HG03571 (cell line): Measurements from ENCODE around the gene MIF4GD.
"Not testable (repeated sequence)": the region's sequence is repeated elsewhere in the genome, so short reads cannot be mapped to it uniquely, and the experiment has no call there.

Source experiments
- ATAC-seq: cut with Tn5 transposase; IDR thresholded peaks from one replicate; pipeline ENCODE4 v1.9.1; 2021; ENCODE audit not compliant: unreplicated experiment

The MIF4GD gene

GRCh38 chr17:75288770-75289114, 17.7 kb upstream of the MIF4GD start:
- ATAC-seq: peak; percentile 2

DNA sequence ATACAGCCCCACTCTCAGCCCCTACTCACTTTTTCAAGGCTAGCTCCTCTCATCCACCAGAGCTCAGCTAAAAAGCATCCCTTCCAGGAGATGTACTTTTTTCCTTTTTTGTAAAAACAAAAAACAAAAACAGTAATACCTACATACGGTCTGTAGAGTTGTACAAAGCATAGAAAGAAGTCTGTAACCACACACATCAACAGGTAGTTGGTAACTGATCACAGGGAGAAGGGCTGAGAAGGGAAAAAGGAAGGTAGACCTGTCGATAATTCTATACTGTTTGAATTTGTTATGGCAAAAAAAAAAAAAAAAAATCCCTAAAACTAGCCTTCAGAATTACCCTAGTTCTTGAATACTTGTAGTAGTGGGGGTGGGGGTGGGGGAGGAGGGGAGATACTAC, 17.3 kb upstream of the MIF4GD start:
- no peak for ATAC-seq

- ATAC-seq: no peak
Observed at GRCh38 chr17:75287221-75287620, 16.2 kb upstream of the MIF4GD start.

DNA sequence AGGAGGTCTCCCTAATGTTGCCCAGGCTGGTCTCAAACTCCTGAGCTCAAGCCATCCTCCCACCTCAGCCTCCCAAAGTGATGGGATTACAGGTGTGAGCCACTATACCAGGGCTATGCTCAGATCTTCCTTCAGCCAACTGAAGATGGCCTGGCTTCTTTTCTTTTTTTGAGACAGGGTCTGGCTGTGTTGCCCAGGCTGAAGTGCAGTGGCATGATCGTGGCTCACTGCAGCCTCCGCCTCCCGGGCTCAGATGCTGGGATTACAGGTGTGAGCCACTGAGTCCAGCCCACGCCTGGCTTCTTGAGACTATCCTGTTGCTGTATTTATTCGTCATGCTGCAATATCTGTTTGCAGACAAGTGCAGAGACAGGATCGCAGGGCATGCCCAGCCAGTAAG, 14.1 kb upstream of the MIF4GD start:
- no peak for ATAC-seq

- not testable (repeated sequence) for ATAC-seq
Observed at GRCh38 chr17:75280189-75280588, 9.2 kb upstream of the MIF4GD start.

- no peak for ATAC-seq
Observed at GRCh38 chr17:75277664-75278071, 6.6 kb upstream of the MIF4GD start.

- no peak for ATAC-seq
Observed at GRCh38 chr17:75273977-75274708, 3.1 kb upstream of the MIF4GD start.

DNA sequence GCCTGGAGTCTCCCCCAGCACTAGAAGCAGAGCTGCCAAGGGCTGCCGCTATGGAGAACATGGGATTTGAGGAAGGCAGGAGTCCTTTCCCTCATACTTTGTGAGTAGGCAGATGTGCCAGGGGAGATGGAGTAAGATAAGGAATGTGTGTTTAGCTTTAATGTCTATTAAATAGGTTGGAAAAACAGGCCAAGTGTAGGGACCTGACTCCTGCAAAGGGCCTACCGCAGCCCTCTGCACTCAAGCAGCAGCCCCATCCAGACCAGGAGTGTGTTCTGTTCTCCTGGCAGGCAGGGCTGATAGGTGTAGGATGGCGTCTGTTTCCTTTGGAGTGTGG, 1.8 kb upstream of the MIF4GD start:
- no peak for ATAC-seq

DNA sequence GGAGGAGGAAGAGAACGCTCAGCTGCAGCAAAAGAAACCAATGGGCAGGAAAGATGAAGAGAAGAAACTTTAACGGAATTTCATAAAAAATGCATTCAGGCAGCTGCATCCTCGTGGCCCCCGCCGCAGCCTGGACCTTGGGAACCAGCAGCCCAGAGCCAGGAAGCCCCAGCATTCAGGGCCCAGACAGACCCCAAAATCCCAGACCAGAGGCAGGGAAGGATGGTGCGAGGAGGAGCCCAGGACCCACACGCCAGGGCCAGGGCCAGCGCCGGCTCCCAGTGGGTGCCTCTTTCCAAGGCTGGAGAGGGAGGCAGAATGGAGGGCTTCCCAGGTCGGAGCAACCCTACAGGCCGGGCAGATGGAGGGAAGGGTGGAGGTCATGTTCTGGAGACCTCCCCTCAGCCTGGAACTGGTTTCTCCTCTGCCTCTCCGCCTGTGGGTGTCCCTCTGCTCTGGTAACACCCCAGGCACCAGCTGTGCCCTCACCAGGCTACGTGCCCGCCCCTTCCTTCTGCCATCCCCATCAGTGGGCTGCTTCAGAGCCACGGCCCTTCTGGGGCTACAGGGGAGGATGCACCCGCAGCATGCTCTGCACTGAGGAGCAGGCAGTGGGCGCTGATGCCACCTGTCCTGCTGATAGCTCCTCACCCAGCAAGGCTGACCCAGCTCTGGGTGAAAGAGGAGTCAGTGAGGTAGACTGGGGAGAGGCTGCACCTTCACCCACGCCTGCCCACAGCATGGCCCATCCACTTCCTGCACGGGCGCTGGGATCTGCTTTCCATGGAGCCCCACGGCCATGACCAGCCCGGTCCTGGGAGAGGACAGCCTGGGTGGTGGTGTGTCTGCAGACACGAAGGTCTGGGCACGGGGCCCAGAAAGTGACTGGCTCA, 1.2 kb upstream of the MIF4GD start:
- no peak for ATAC-seq

- ATAC-seq: peak; percentile 61
Observed at GRCh38 chr17:75271233-75271954, 363 bp upstream of the MIF4GD start.

- ATAC-seq: peak; percentile 31
Observed at GRCh38 chr17:75270218-75270965, 639 bp downstream of the MIF4GD start.

- no peak for ATAC-seq
Observed at GRCh38 chr17:75269844-75270217, 1.2 kb downstream of the MIF4GD start.

DNA sequence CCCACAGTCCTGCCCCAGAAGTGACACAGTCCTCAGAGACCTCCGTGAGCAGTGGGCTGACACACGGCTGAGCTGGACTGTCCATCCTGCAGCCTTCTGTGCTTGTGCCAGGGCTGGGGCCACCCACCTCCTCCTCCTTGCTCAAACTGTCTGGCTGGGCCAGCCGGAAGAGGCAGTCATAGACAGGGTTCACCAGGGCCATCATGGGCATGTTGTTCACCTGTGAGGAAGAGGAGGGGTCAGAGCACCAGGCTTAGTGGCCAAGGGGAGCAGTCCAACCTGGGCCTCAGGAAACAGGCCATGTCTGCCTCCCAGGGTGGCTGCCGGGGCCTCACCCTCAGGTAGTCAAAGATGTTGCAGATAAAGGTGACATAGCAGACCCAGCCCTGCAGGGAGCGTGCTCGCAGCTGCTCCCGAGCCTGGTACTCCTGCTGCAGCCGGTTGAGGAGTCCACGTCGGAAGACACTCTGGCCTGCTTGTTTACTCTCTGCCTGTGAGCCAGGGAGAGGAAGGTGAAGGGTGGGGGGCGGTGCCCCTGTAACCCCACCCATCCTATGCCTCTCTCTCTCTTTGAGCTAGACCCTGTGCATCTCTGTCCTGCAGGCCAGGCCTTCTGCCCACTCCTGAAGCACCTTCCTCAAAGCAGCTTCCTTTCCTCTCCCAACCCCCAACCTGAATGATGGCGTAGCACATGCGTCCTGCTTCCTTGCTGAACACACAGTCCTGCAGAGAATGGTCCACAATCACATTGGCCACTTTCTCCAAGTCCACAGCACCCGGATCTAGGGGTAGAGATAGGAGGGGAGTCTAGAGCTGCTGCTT, 3.4 kb downstream of the MIF4GD start:
- ATAC-seq: no peak

DNA sequence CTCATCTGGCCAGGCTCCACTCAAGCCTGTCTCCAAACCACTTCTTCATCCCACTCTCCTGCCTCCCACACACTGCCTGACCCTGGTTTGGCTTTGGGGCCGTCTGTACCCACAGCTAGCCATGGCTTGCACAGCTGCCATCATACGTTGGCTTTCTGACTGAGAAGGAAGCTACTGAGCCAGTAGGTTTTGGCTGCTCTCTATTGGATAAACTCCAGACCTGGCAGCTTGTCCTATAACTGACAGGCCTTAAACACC, 3.9 kb downstream of the MIF4GD start:
- no peak for ATAC-seq

GRCh38 chr17:75266316-75267152, 4.5 kb downstream of the MIF4GD start:
- no peak for ATAC-seq

DNA sequence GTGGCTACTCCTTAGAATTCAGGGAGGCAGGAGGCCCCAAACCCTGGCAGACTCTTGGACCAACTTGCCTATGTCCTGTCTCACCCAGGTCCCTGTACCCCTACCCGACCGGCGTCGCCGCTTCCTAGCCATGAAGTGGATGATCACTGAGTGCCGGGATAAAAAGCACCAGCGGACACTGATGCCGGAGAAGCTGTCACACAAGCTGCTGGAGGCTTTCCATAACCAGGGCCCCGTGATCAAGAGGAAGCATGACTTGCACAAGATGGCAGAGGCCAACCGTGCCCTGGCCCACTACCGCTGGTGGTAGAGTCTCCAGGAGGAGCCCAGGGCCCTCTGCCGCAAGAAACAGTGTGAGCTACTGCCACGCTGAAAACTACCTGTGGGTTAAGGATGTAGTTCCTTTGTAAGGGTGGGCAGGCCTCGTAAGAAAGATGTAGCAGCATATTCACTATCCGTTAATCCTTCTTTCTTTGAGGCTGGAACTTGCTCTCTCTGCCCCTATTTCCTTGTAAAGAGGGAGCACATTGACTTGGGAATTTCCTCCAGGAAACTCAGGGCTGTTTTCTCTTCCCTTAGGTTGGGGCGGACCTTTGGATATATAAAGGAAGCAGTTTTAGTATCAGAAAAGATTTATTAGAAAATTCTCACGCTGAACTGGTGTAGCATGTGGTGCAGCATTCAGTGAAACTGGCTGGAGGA, 5.3 kb downstream of the MIF4GD start:
- no peak for ATAC-seq

- no peak for ATAC-seq
Observed at GRCh38 chr17:75263055-75263454, 8.0 kb downstream of the MIF4GD start.

DNA sequence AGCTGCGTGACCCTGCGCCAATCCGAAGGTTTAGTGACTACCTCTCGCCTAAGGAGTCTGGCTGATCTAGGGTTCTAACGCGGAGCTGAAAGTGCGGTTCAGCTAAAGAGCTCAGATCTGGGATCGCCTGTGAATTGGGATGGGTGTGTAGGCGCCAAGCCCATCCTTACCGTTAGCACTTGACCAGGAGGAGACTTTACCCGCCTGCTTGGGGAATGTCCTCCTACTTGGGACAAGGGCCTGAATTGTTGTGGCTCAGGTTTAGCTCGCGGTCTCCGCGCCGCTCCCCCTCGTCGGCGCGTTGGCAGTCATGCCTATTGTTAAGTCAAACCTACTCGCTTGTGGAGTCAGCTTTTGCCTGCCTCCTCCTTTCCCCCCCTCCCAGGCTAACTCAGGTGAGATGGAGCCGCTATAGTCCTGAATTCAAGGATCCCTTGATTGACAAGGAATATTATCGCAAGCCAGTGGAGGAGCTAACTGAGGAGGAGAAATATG, 8.9 kb downstream of the MIF4GD start:
- ATAC-seq: no peak
